Upper lobe of right lung (tissue), 1 donor: ENCODE results near the gene GUF1. TPM values are rescaled to one million over a fixed set of nuclear protein-coding genes. Genes with fewer than 3 reads are reported as not detected.

Experiments
- ATAC-seq: fragments of 200-7000 bp; cut with Tn5 transposase; one replicate; pipeline ENCODE4 v1.9.1; 2020; ENCODE audit warnings: mild to moderate bottlenecking, moderate library complexity
- DNase-seq: peaks from one replicate; pipeline ENCODE4 v3.0.0-alpha.2; 2020
- H3K27ac ChIP-seq: fragments of 200-600 bp; one replicate; pipeline ENCODE4 v1.8.0; 2022
- H3K27me3 ChIP-seq: fragments of 200-600 bp; one replicate; pipeline ENCODE4 v1.8.0; 2022; ENCODE audit warnings: mild to moderate bottlenecking
- H3K36me3 ChIP-seq: fragments of 200-600 bp; one replicate; pipeline ENCODE4 v1.8.0; 2022
- H3K4me1 ChIP-seq: fragments of 200-600 bp; one replicate; pipeline ENCODE4 v1.8.0; 2022
- H3K4me3 ChIP-seq: fragments of 200-600 bp; one replicate; pipeline ENCODE4 v1.8.0; 2022; ENCODE audit warnings: mild to moderate bottlenecking
- H3K9me3 ChIP-seq: fragments of 200-600 bp; one replicate; pipeline ENCODE4 v1.8.0; 2022
- CTCF ChIP-seq: fragments of 200-600 bp; IDR thresholded peaks from one replicate; pipeline ENCODE4 v1.8.0; 2022; ENCODE audit warnings: antibody characterized with exemption
- intact Hi-C: fragments of 100-400 bp; cut with DNase I; formaldehyde crosslinking; loops from one replicate; pipeline ENCODE4 v1.11.0; 2022
- total RNA-seq: library from RNA; stranded (reverse); fragmentation: NEBNext Ultra II Directional; extraction: Animal tissue kit (Norgen Biotek cat#: 25700); gene quantifications from one replicate; pipeline ENCODE4 v1.2.1, GENCODE V29; 2021
- donor health status: DM: no; HTN: yes; CAD: no; lungs with severe emphysema.

Gene GUF1
- total RNA-seq, 1 donor from 2014 or later, result 16.6 TPM

- intact Hi-C loops, result no loop called here
- no peak for TF ChIP-seq CTCF
- Histone ChIP-seq H3K36me3 (no peaks in the 10 kb centered on the region), H3K4me3 (no peak overlapping the region), H3K4me1 (no peaks in the 10 kb centered on the region), H3K9me3 (no peaks in the 10 kb centered on the region), H3K27me3 (no peaks in the 10 kb centered on the region), H3K27ac (no peak overlapping the region)
- DNase-seq (no peak), ATAC-seq (no peak)
These were observed 62.0 kb downstream of the GUF1 start for GRCh38 chr4:44740201-44740600.

Other genes with a start within 250 kb of the GUF1 start
- gene KCTD8, start 229.6 kb upstream of the GUF1 start, total RNA-seq, result 0.67 TPM
- not detected for gene YIPF7, start 26.8 kb upstream of the GUF1 start, total RNA-seq
- gene GNPDA2, start 48.1 kb downstream of the GUF1 start, total RNA-seq, result 11.3 TPM